A673 (cell line): Measurements from ENCODE around the gene NTRK3. TPM values are rescaled to one million over a fixed set of nuclear protein-coding genes. Genes with fewer than 3 reads are reported as not detected.

Experiments used
- BruUV-seq: library from RNA; stranded (reverse); fragments of 400-500 nt; replicated peaks from 2 replicates; lab custom pipeline; 2021; lab: Mats Ljungman, UMichigan
- CTCF ChIA-PET: fragments of 300-600 bp; sonication (Branson Sonifier 250); formaldehyde crosslinking; loops from one replicate; lab custom pipeline; 2022; ENCODE audit warnings: antibody characterized with exemption; lab: Charles Lee
- POLR2A ChIA-PET: fragments of 300-600 bp; sonication (Branson Sonifier 250); formaldehyde crosslinking; loops from one replicate; lab custom pipeline; 2022; ENCODE audit warnings: antibody characterized with exemption; ENCODE audit not compliant: low non-redundant PET; lab: Charles Lee
- DNase-seq: peaks from one replicate; pipeline ENCODE4 v3.0.0-alpha.2; 2015; ENCODE audit warnings: low spot score
- H3K27ac ChIP-seq: fragments of 200-600 bp; sonication (generic); 2 replicates; pipeline ENCODE4 v1.5.1; 2016; ENCODE audit warnings: mixed run types, low read depth, mild to moderate bottlenecking, mixed read lengths, antibody characterized with exemption, low read length; ENCODE audit not compliant: poor library complexity, severe bottlenecking
- H3K27me3 ChIP-seq: fragments of 200-600 bp; sonication (generic); replicated peaks from 2 replicates; pipeline ENCODE4 v1.6.1; 2017; ENCODE audit warnings: mixed run types, low read depth, mild to moderate bottlenecking, mixed read lengths, antibody characterized with exemption, low read length; ENCODE audit not compliant: insufficient read depth, poor library complexity
- H3K36me3 ChIP-seq: fragments of 200-600 bp; sonication (generic); 2 replicates; pipeline ENCODE4 v1.6.1; 2016; ENCODE audit warnings: mixed run types, mild to moderate bottlenecking, mixed read lengths, antibody characterized with exemption, low read length; ENCODE audit not compliant: insufficient read depth, poor library complexity, severe bottlenecking
- H3K4me1 ChIP-seq: fragments of 200-600 bp; sonication (generic); 2 replicates; pipeline ENCODE4 v1.6.1; 2017; ENCODE audit warnings: mixed run types, mild to moderate bottlenecking, mixed read lengths, antibody characterized with exemption, low read length; ENCODE audit not compliant: insufficient read depth, poor library complexity, severe bottlenecking
- H3K4me3 ChIP-seq: fragments of 200-600 bp; sonication (generic); 2 replicates; pipeline ENCODE4 v1.5.1; 2016; ENCODE audit warnings: low read depth, mixed run types, mild to moderate bottlenecking, mixed read lengths, low read length; ENCODE audit not compliant: poor library complexity, severe bottlenecking
- H3K9me3 ChIP-seq: fragments of 200-600 bp; sonication (generic); 2 replicates; pipeline ENCODE4 v1.6.1; 2016; ENCODE audit warnings: mixed run types, low read depth, mild to moderate bottlenecking, mixed read lengths, antibody characterized with exemption, low read length; ENCODE audit not compliant: poor library complexity, severe bottlenecking
- EZH2 ChIP-seq: fragments of 200-600 bp; sonication (generic); IDR thresholded peaks from 2 replicates; pipeline ENCODE4 v1.6.1; 2017; ENCODE audit warnings: borderline replicate concordance, low read depth, mild to moderate bottlenecking, mixed read lengths, antibody characterized with exemption, low read length; ENCODE audit not compliant: poor library complexity, severe bottlenecking
- intact Hi-C: fragments of 100-400 bp; cut with micrococcal nuclease; formaldehyde crosslinking; loops from one replicate; pipeline ENCODE4 v1.10.0; 2022; ENCODE audit not compliant: unreplicated experiment
- total RNA-seq: library from RNA; stranded (reverse); gene quantifications from 2 replicates; pipeline ENCODE4 v1.2.3, GENCODE V29; 2021
- TF ChIP-seq, protein P1 (sequence below): fragments of 300-800, 200-600 bp; sonication (generic); conservative IDR thresholded peaks from 2 replicates; pipeline ENCODE4 v1.5.1; 2017; ENCODE audit warnings: low read depth, mild to moderate bottlenecking, antibody characterized with exemption, low read length, moderate library complexity, mixed read lengths

NTRK3 gene
- total RNA-seq, 1 experiment from 2014 or later: not detected

DNA sequence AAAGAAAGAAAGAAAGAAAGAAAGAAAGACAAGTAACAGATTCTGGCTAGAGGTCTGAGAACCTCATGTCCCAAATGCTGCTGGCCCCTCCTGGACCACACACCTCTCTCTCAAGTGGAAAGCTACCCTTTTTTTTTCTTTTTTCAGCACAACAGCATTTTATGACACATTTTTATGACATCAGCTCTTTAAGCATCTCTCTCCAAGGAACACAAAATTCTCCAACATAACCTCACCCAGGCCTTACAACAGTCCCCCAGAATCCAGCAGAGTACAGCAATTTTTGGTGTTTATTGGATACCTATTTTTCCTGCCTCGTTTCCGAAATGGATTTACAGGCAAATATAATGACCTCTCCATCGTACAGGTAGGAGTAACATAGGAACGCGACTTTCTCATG is 11.2 kb upstream of the NTRK3 start:
- no TSS peak for BruUV-seq
- ChIA-PET POLR2A (no interaction called here), CTCF (no interaction called here)
- TF ChIP-seq, protein P1, sequence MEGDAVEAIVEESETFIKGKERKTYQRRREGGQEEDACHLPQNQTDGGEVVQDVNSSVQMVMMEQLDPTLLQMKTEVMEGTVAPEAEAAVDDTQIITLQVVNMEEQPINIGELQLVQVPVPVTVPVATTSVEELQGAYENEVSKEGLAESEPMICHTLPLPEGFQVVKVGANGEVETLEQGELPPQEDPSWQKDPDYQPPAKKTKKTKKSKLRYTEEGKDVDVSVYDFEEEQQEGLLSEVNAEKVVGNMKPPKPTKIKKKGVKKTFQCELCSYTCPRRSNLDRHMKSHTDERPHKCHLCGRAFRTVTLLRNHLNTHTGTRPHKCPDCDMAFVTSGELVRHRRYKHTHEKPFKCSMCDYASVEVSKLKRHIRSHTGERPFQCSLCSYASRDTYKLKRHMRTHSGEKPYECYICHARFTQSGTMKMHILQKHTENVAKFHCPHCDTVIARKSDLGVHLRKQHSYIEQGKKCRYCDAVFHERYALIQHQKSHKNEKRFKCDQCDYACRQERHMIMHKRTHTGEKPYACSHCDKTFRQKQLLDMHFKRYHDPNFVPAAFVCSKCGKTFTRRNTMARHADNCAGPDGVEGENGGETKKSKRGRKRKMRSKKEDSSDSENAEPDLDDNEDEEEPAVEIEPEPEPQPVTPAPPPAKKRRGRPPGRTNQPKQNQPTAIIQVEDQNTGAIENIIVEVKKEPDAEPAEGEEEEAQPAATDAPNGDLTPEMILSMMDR: no peak
- no peak for TF ChIP-seq EZH2
- Histone ChIP-seq H3K4me1 (no peaks in the 10 kb centered on the region), H3K27ac (no peak overlapping the region), H3K4me3 (no peak overlapping the region), H3K9me3 (no peaks in the 10 kb centered on the region), H3K36me3 (no peaks in the 10 kb centered on the region), H3K27me3 (peaks cover 54% of the 10 kb centered on the region)
- no peak for DNase-seq
- intact Hi-C loops: no loop called here

DNA sequence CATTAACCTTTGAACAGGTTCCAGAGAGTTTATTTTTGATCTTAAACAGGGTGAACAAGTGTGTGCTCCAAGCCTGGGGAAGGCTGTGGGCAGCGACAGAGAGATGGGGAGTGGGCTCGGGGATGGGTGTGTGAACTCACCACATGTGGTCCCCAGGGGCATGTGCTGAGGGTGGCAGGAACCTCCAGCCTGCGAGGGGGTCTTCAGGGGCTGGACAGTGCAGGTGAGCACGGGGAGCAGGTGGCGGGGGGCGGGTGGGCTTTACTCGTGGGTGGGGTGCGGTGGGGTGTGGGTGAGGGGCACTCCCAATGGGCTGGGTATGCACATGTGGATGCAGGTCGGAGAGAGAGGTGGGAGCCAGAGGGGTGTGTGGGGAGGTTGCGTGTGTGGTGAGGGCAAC is 9.6 kb upstream of the NTRK3 start:
- ChIA-PET CTCF (no interaction called here), POLR2A (no interaction called here)
- H3K27ac ChIP-seq: no peak overlapping the region
- TF ChIP-seq EZH2: no peak
- TF ChIP-seq, protein P1: no peak
- peaks cover 53% of the 10 kb centered on the region for H3K27me3 ChIP-seq
- no peaks in the 10 kb centered on the region for H3K36me3 ChIP-seq
- BruUV-seq: no TSS peak
- H3K4me3 ChIP-seq: no peak overlapping the region
- H3K4me1 ChIP-seq: no peaks in the 10 kb centered on the region
- no peak for DNase-seq
- intact Hi-C loops: no loop called here
- H3K9me3 ChIP-seq: no peaks in the 10 kb centered on the region

DNA sequence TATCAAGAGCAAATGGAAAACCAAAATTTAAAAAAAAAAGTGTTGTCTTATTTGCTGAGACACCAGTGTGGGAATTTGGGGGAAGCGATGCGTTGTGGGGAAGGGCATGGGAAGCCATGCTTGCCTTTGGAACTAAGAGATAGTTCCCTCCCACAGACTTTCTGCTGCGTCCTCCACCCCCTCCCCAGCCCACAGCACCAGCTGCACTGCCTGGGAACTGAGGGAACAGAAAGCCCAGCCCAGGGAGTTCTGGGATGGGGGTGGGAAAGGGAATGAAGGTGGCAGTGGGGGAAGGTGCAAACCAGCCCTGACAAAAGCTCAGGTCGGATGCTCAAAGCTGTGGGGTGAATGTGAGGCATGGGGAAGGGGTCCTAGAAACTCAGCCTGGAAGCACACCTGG is 8.1 kb upstream of the NTRK3 start:
- intact Hi-C loops: no loop called here
- DNase-seq: no peak
- H3K27ac ChIP-seq: no peak overlapping the region
- CTCF ChIA-PET: no interaction called here
- no peak overlapping the region for H3K4me3 ChIP-seq
- no TSS peak for BruUV-seq
- H3K4me1 ChIP-seq: no peaks in the 10 kb centered on the region
- peaks cover 57% of the 10 kb centered on the region for H3K27me3 ChIP-seq
- TF ChIP-seq EZH2: no peak
- TF ChIP-seq, protein P1: no peak
- no peaks in the 10 kb centered on the region for H3K9me3 ChIP-seq
- POLR2A ChIA-PET: no interaction called here
- no peaks in the 10 kb centered on the region for H3K36me3 ChIP-seq
